LHCN-M2 (cell line): ENCODE measurements around the gene KIF11. TPM values are rescaled to one million over a fixed set of nuclear protein-coding genes. Genes with fewer than 3 reads are reported as not detected.

Experiments used
- DNase-seq: peaks from one replicate; pipeline ENCODE4 v3.0.0-alpha.2; 2012; ENCODE audit warnings: low read depth
- total RNA-seq: library from RNA; depleted of rRNA; stranded (reverse); fragments of >200 nt; gene quantifications from 2 replicates; pipeline ENCODE4 v1.2.3, GENCODE V29; 2014

KIF11 gene
- total RNA-seq, 1 experiment from 2014 or later: 66.2 TPM

- no peak for DNase-seq
Measured at GRCh38 chr10:92677708-92678107, 84.8 kb downstream of the KIF11 start.

GRCh38 chr10:92678206-92678605 lies 85.3 kb downstream of the KIF11 start:
- DNase-seq: no peak

GRCh38 chr10:92681306-92681834 lies 88.4 kb downstream of the KIF11 start:
- no peak for DNase-seq

- no peak for DNase-seq
Measured at GRCh38 chr10:92688573-92688926, 95.6 kb downstream of the KIF11 start.

GRCh38 chr10:92688927-92689662 lies 96.2 kb downstream of the KIF11 start:
- DNase-seq: no peak

GRCh38 chr10:92689663-92690210 lies 96.8 kb downstream of the KIF11 start, which contains the start of gene HHEX:
HHEX (plus strand) TSS chr10:92689955; CDS start chr10:92689987, 32 bp downstream.
- no peak for DNase-seq

- DNase-seq: no peak
Measured at GRCh38 chr10:92690211-92690914, 97.4 kb downstream of the KIF11 start.

- no peak for DNase-seq
Measured at GRCh38 chr10:92690915-92691590, 98.1 kb downstream of the KIF11 start.

GRCh38 chr10:92691591-92692079 lies 98.7 kb downstream of the KIF11 start:
- no peak for DNase-seq

- DNase-seq: no peak
Measured at GRCh38 chr10:92692080-92692671, 99.2 kb downstream of the KIF11 start.

- DNase-seq: no peak
Measured at GRCh38 chr10:92692697-92693533, 100.0 kb downstream of the KIF11 start.

GRCh38 chr10:92693534-92693893 lies 100.6 kb downstream of the KIF11 start:
- DNase-seq: no peak

- no peak for DNase-seq
Measured at GRCh38 chr10:92695679-92696605, 103.0 kb downstream of the KIF11 start.

GRCh38 chr10:92696606-92697383 lies 103.9 kb downstream of the KIF11 start:
- DNase-seq: no peak

GRCh38 chr10:92697663-92698511 lies 105.0 kb downstream of the KIF11 start:
- no peak for DNase-seq

GRCh38 chr10:92699193-92699517 lies 106.2 kb downstream of the KIF11 start:
- no peak for DNase-seq

- DNase-seq: peak; percentile 50
Measured at GRCh38 chr10:92699518-92700381, 106.8 kb downstream of the KIF11 start.
